ENCODE measurements around the gene TK2. TPM values are rescaled to one million over a fixed set of nuclear protein-coding genes. Genes with fewer than 3 reads are reported as not detected.
A peak's percentile ranks its signal among the peaks of the same experiment; 100 is the strongest.

TK2 gene
- total RNA-seq, 1 donor from 2014 or later = 5.9 TPM

DNA sequence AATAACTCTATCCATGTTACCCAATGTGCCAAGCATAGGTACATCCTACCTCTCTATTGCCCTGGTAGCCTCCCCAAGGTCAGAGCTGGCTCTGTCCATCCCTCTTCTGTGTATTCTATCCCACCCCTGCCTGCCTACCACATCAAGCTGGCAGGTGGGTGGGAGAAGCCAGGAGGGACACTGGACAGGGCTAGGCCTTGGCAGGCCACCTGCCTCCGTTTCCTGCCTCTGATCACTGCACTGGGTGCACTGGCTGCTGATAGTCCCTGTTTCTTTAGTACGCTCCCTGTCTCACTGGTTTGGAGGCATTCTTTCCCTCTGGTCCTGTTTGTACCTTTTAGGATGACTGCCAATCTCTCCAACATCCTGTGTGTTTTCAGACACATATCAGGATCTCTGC lies 12.7 kb downstream of the TK2 start:
- Mint-ChIP-seq H3K4me1 (ENCODE audit: low read depth) (peaks cover 15% of the 10 kb centered on the region), H3K36me3 (ENCODE audit: low read depth) (peaks cover 16% of the 10 kb centered on the region), H3K27me3 (ENCODE audit: low read depth) (no peaks in the 10 kb centered on the region), H3K9me3 (no peaks in the 10 kb centered on the region), H3K27ac (no peak overlapping the region), H3K4me3 (ENCODE audit: low read depth) (no peak overlapping the region)
- DNase-seq (ENCODE audit: low spot score) = no peak
- intact Hi-C loops (cut with micrococcal nuclease) = no loop called here

DNA sequence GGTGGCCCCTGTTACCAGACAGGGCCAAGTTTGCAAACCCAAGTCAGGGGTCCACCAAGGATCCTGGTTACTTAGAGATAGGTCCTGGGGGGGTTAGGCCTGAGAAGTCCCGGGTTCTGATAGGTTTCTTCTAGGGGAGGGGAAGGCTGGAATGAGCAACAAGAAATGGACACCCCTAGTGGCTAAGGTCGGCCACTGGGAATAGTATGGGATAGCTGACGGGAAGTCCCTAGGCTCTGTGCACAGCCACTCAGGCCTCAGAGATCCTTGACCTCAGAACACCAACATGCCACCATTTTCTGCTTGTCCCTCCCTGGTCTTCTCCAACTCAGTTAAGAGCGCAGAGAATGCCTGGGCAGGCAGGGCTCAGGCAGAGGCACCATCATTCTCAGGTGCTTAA lies 13.4 kb downstream of the TK2 start:
- peaks cover 15% of the 10 kb centered on the region for H3K4me1 Mint-ChIP-seq (ENCODE audit: low read depth)
- H3K36me3 Mint-ChIP-seq (ENCODE audit: low read depth) = peaks cover 16% of the 10 kb centered on the region
- no peaks in the 10 kb centered on the region for H3K27me3 Mint-ChIP-seq (ENCODE audit: low read depth)
- H3K9me3 Mint-ChIP-seq = no peaks in the 10 kb centered on the region
- intact Hi-C loops (cut with micrococcal nuclease) = no loop called here
- no peak overlapping the region for H3K27ac Mint-ChIP-seq
- DNase-seq (ENCODE audit: low spot score) = no peak
- H3K4me3 Mint-ChIP-seq (ENCODE audit: low read depth) = no peak overlapping the region

DNA sequence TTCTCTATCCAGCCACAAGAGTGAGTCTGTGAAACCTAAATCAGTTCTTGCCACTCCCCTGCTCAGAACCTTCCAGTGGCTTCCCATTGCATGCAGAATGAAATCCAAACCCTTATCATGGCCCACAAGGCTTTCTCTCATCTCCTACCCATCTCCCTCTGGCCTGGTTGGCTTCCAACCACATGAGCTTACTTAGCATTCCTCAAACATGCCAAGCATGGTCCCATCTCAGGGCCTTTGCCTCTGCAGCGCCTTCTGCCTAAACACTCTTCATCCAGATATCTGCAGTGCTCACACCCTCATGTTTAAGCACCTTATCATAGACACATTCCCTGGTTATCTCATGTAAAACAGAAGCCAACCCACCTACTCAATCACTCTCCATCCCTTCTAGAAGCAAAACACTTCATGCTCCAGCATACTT lies 15.5 kb downstream of the TK2 start:
- Mint-ChIP-seq H3K4me1 (ENCODE audit: low read depth) (peaks cover 12% of the 10 kb centered on the region), H3K9me3 (no peaks in the 10 kb centered on the region), H3K36me3 (ENCODE audit: low read depth) (peaks cover 18% of the 10 kb centered on the region), H3K27ac (no peak overlapping the region), H3K27me3 (ENCODE audit: low read depth) (no peaks in the 10 kb centered on the region), H3K4me3 (ENCODE audit: low read depth) (no peak overlapping the region)
- intact Hi-C loops (cut with micrococcal nuclease) = no loop called here
- DNase-seq (ENCODE audit: low spot score) = no peak

DNA sequence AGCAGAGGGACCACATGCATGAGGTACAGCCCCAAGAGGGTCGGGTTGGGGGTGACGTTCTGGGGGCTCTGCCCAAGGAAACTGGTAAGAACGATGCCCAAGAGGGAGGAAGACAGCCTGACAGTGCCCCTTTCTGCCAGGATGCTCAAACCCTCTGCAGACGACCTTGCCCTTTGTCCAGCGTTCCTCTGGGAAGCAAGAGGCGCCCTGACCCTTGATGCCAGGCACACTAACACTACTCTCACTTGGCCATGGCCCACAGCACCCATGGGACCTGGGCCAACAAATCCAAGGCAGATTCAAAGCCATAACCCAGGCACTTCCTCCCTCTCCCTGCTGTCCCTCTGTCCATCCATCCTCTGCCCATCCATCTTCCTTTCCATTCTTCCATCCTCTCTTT lies 20.4 kb downstream of the TK2 start:
- H3K4me1 Mint-ChIP-seq (ENCODE audit: low read depth) = peaks cover 27% of the 10 kb centered on the region
- peak overlapping the region; percentile 52 for H3K27ac Mint-ChIP-seq
- H3K27me3 Mint-ChIP-seq (ENCODE audit: low read depth) = no peaks in the 10 kb centered on the region
- no peaks in the 10 kb centered on the region for H3K9me3 Mint-ChIP-seq
- no peak for DNase-seq (ENCODE audit: low spot score)
- H3K36me3 Mint-ChIP-seq (ENCODE audit: low read depth) = peaks cover 17% of the 10 kb centered on the region
- intact Hi-C loops (cut with micrococcal nuclease) = loop anchor here (10.0 kb wide), 1 partner anchor 345 kb away; no protein-coding TSS in a partner anchor
- H3K4me3 Mint-ChIP-seq (ENCODE audit: low read depth) = no peak overlapping the region

DNA sequence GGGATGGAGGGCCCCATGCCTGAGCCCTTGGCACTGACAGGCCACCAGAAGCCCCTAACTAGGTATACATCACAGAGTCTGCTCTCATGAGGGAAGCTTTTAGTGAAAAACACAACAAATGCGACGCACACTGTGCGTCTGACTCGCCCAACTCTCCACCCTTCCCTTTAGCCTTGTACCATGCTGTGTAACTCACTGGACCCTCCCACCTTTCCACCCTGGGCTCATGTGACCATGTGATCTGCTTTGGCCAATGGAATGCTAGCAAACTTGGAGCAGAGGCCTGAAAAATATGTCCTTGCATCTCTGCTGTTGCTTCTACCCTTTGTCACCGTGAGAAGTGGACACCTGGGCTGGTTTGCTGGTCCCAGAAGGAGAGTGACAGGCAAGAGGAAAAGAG lies 21.6 kb downstream of the TK2 start:
- Mint-ChIP-seq H3K4me1 (ENCODE audit: low read depth) (peaks cover 34% of the 10 kb centered on the region), H3K4me3 (ENCODE audit: low read depth) (no peak overlapping the region), H3K27ac (no peak overlapping the region), H3K36me3 (ENCODE audit: low read depth) (peaks cover 17% of the 10 kb centered on the region), H3K9me3 (no peaks in the 10 kb centered on the region), H3K27me3 (ENCODE audit: low read depth) (no peaks in the 10 kb centered on the region)
- no peak for DNase-seq (ENCODE audit: low spot score)
- intact Hi-C loops (cut with micrococcal nuclease) = loop anchor here (10.0 kb wide), 1 partner anchor 347 kb away; no protein-coding TSS in a partner anchor

DNA sequence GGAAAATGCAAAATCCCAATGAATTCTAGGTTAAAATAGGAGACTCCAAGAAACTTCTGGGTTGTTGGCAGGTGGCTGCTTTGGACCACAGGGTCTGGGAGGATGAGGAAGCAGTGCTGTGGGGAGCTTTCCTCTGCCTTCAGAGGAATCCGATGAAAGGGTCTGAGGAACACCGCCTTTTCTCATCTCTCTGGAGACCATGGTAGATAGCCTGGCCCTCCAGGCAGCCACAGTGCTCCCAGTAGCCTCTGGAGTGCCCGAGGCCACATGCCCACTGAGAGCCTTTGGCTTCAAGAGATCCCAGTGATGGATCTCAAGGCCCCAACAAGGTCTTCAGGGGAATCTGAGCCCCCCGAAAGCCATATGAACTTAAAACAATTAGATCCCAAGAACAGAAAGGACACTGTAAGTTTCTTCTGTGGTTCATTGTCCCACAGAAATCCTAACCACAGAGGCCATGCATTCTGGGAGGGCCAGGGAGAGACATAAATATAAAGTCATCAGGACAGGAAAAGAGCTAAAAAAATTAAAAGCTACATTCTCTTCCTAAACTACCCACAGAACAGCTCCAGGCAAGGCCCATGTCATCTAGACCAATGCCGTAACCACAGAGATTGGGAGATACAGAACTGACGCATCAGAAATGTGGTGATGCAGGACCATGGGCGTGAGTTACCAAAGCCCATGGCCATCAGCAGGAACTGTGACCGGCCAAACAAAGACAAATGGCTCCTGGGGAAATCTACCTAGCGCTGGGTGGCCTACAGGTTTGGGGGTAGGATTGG lies 24.3 kb downstream of the TK2 start:
- Mint-ChIP-seq H3K9me3 (no peaks in the 10 kb centered on the region), H3K27ac (peak overlapping the region; percentile 31), H3K4me3 (ENCODE audit: low read depth) (peak overlapping the region; percentile 33), H3K4me1 (ENCODE audit: low read depth) (peaks cover 58% of the 10 kb centered on the region), H3K27me3 (ENCODE audit: low read depth) (no peaks in the 10 kb centered on the region), H3K36me3 (ENCODE audit: low read depth) (peaks cover 17% of the 10 kb centered on the region)
- intact Hi-C loops (cut with micrococcal nuclease) = loop anchor here (10.0 kb wide), 1 partner anchor 349 kb away; no protein-coding TSS in a partner anchor
- no peak for DNase-seq (ENCODE audit: low spot score)

DNA sequence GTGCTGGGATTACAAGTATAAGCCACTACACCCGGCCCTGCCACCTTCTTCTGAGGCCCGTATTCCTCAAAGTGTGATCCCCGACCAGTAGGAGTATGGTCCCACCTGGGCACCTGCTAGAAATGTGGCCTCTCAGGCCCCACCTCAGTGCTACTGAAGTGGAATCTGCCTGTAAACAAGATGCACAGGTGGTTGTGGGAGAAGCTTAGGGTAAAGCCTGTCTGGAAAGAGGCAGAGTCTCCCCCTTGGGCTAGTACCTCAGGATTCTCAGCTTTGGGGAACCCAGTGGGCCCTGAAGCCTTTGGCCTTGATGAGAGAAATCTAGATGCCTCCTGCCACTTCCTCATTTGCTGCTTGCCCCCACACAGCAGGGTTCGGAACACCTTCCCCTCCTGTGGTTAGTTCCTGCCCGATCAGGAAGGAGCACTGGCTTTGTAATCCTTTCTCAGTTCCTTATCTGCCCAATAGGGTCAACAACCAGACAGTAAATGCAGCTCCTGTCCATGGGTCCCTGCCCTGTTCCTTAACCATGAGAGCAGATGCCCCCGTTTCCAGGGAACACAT lies 25.2 kb downstream of the TK2 start:
- Mint-ChIP-seq H3K4me1 (ENCODE audit: low read depth) (peaks cover 63% of the 10 kb centered on the region), H3K36me3 (ENCODE audit: low read depth) (peaks cover 14% of the 10 kb centered on the region), H3K4me3 (ENCODE audit: low read depth) (peak overlapping the region; percentile 33), H3K27ac (peak overlapping the region; percentile 69), H3K27me3 (ENCODE audit: low read depth) (no peaks in the 10 kb centered on the region), H3K9me3 (no peaks in the 10 kb centered on the region)
- no peak for DNase-seq (ENCODE audit: low spot score)
- intact Hi-C loops (cut with micrococcal nuclease) = loop anchor here (10.0 kb wide), 1 partner anchor 350 kb away; no protein-coding TSS in a partner anchor

DNA sequence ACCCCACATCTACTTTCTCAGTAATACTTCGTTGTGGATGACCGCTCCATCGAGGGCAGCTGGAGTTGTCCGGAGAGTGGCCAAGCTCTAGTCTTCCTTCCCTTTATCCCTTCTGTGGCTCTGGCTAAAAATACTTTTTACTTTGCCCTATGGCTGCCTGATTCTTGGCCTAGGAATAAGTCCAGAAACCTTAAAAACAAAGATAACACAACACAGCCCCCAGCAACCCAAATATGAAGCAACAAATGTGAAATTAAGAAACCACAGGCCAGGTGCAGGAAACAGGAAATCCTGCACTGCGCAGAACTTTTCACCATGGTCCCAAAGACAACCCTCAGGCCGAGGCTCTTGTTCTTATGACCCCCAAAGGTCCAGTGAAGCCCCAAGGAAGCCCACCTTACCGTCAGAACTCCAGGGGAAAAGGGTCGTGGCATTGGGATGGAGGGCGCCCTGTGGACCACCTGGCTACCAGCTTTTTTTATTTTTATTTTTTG lies 26.0 kb downstream of the TK2 start:
- Mint-ChIP-seq H3K27ac (peak overlapping the region; percentile 84), H3K9me3 (no peaks in the 10 kb centered on the region), H3K4me1 (ENCODE audit: low read depth) (peaks cover 66% of the 10 kb centered on the region), H3K4me3 (ENCODE audit: low read depth) (peak overlapping the region; percentile 45), H3K36me3 (ENCODE audit: low read depth) (peaks cover 9% of the 10 kb centered on the region), H3K27me3 (ENCODE audit: low read depth) (no peaks in the 10 kb centered on the region)
- intact Hi-C loops (cut with micrococcal nuclease) = loop anchor here (10.0 kb wide), 1 partner anchor 351 kb away; no protein-coding TSS in a partner anchor
- DNase-seq (ENCODE audit: low spot score) = peak; percentile 48

DNA sequence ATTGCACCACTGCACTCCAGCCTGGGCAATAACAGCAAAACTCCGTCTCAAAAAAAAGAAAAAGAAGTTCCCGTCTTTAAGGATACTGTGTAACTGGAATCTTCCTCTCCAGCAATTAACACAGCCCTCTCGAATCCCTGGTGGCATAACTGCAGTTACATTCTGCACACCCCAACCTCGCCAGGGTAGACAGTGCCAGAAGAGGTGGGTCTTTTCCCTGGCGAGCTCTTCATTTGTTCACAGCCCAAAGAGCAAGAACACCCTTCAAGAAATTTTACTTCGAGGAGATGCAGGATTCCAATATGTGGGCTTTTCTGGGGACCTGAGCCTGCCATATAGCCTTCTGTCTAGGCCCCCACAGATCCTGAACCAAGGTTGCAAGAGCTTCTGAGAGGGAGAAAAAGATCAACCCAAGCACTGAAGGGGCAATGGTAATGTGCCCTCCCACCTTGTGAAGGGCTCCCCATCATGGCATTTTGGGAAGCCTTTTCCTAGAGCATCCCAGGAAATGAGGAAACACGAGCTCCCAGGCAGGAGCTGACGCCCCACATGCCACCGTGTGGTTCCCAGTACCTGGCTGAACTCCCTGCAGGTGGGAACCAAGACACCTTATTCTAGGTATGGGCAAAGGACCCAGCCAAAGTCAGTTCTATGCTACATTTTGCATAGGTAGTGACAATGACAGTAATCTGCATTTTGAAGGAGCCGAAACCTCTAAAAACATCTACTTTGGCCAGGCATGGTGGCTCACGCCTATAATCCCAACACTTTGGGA lies 26.9 kb downstream of the TK2 start:
- Mint-ChIP-seq H3K9me3 (no peaks in the 10 kb centered on the region), H3K4me3 (ENCODE audit: low read depth) (no peak overlapping the region), H3K36me3 (ENCODE audit: low read depth) (peaks cover 9% of the 10 kb centered on the region), H3K27ac (peak overlapping the region; percentile 42), H3K27me3 (ENCODE audit: low read depth) (no peaks in the 10 kb centered on the region), H3K4me1 (ENCODE audit: low read depth) (peaks cover 69% of the 10 kb centered on the region)
- intact Hi-C loops (cut with micrococcal nuclease) = loop anchor here (1.0 to 10.0 kb wide), 3 partner anchors 29 to 352 kb away; partner anchors contain the start of gene CKLF
- DNase-seq (ENCODE audit: low spot score) = no peak

DNA sequence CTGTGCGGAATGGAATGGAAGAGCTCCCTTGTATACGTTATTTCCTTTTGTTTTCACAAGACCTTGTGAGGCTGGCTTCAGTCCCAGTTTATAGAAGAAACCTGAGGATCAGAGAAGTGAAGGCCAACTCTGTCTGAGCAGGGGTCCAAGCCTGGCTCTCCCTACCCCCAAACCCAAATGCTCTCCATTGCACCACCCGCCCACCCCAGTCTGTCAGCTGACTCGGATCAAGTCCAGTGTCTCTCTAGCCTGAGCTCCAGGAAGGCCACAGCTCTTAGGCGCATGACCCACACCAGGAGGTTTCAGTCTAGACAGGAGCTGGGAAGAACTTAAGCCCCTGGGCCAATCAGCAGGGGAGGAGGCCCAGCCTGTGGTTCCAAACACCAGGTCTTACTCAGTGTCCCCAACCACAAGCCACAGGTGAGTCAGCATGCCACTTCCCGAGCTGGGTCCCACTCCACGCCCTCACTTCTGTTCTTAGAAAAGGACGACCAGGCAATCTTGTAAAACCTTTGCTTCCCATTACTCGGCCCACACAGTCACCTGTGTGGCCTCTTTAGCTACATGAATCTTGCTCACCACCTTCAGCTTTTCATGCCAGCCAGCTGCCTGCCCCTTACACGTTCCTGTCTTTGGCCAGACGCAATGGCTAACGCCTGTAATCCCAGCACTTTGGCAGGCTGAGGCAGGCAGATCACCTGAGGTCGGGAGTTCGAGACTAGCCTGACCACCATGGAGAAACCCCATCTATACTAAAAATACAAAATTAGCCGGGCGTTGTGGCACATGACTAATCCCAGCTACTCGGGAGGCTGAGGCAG lies 27.8 kb downstream of the TK2 start:
- Mint-ChIP-seq H3K36me3 (ENCODE audit: low read depth) (peaks cover 6% of the 10 kb centered on the region), H3K4me1 (ENCODE audit: low read depth) (peaks cover 74% of the 10 kb centered on the region), H3K27me3 (ENCODE audit: low read depth) (no peaks in the 10 kb centered on the region), H3K4me3 (ENCODE audit: low read depth) (peak overlapping the region; percentile 49), H3K9me3 (no peaks in the 10 kb centered on the region), H3K27ac (peak overlapping the region; percentile 85)
- peak; percentile 83 for DNase-seq (ENCODE audit: low spot score)
- intact Hi-C loops (cut with micrococcal nuclease) = loop anchor here (1.0 to 10.0 kb wide), 3 partner anchors 30 to 353 kb away; partner anchors contain the start of gene CKLF

DNA sequence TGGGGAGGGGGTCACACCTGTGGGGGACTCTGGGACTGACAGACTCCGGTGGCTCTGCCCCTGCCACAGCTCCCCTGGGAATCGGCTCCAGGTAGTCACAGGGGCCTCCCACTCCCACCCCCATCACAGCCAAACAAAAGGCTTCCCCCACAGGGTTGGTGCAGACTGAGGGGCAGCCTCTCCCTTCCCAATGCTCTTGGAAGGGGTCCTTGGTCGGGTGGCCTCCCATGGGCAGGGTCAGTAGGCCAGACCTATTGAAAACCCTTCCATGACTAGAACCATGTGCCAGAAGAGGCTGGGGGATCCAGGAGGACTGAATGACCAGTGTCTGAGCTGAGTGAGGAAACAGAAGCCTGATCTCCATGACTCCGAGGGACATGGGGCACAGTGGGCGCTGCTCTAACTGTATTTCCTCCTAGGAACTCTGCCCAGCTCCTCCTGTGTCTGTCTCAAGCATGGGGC lies 28.6 kb downstream of the TK2 start:
- intact Hi-C loops (cut with micrococcal nuclease) = loop anchor here (10.0 kb wide), 1 partner anchor 354 kb away; no protein-coding TSS in a partner anchor
- peak overlapping the region; percentile 42 for H3K4me3 Mint-ChIP-seq (ENCODE audit: low read depth)
- H3K36me3 Mint-ChIP-seq (ENCODE audit: low read depth) = peaks cover 8% of the 10 kb centered on the region
- H3K27me3 Mint-ChIP-seq (ENCODE audit: low read depth) = no peaks in the 10 kb centered on the region
- H3K9me3 Mint-ChIP-seq = no peaks in the 10 kb centered on the region
- peak overlapping the region; percentile 85 for H3K27ac Mint-ChIP-seq
- DNase-seq (ENCODE audit: low spot score) = no peak
- H3K4me1 Mint-ChIP-seq (ENCODE audit: low read depth) = peaks cover 82% of the 10 kb centered on the region
